HK-2 (cell line): Measurements from ENCODE around the gene DAGLB.
"Not testable (repeated sequence)": the region's sequence is repeated elsewhere in the genome, so short reads cannot be mapped to it uniquely, and the experiment has no call there.

Experiments used
- DNase-seq: peaks from one replicate; pipeline ENCODE4 v3.0.0-alpha.2; 2018; ENCODE audit not compliant: unreplicated experiment

DAGLB gene

DNA sequence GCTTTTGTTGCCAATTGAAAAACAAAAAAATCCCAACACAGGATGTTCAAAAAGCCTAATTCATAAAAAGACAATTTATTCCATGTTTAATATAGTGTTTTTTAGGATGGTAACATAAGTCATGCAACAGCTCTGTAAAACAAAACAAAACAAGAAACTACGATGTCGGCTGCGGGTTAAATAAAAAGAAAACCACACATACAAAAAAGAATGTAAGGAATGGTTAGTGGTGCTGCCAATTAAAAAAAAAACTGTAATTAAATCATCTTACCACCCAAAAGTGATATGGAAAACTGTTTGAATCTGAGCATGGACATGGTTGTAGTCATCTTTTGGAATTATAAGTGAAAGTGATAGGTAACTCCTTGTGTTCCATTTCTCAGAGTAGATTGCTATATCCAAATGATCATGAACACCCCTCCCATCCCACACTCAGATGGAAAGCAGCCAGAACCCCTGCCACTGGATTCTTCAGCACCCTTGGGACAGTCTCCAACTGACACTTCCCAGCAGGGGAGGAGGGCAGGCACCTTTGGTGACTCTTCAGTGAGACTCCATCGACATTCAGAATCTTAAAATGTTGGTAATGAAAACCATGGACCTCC is 14.3 kb upstream of the DAGLB start:
- no peak for DNase-seq

DNA sequence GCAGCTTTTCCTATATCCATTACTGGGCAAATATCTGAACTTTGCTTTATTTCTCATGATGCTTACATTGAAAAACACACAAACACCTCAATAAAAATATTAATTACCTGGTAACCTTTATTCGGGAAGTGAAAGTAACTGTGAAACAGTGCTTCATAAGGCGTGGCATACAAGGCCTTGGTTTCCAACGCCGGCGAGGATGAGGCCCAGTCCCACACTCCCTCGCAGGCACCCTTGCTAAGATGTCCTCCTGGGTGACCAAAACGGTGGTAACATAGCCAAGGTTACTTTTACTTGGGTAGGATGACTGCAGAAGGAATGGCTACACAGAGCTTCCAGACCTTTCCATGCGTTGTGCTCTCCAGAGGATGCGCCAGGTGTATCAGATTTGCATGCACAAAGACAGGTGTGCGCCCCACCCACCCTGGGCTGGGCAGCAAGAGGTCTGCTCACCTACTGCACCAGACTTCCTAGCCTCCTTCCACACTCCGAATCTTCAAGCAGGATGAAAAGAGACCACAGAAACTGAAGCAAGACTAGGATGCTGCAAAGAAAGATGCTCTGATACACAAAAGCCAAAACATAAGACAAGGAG is 13.3 kb upstream of the DAGLB start:
- no peak for DNase-seq

DNA sequence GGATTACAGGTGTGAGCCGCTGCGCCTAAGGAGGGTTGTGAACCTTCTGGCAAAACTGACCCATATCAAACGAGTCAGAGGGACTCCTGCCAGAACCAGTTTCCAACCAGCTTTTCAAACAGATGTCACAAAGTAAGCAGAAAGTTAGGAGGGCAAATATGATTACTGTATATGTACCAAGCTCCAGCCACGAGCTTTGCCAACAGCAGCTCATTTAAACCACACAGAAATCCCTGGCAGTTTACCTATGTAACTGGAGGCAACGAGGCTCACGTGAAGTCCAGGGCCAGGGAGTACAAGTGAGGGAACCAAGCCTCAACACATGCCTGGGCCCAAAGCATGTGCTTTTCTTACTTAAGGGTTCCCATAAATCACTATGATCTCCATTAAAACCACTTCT is 12.5 kb upstream of the DAGLB start:
- no peak for DNase-seq

DNA sequence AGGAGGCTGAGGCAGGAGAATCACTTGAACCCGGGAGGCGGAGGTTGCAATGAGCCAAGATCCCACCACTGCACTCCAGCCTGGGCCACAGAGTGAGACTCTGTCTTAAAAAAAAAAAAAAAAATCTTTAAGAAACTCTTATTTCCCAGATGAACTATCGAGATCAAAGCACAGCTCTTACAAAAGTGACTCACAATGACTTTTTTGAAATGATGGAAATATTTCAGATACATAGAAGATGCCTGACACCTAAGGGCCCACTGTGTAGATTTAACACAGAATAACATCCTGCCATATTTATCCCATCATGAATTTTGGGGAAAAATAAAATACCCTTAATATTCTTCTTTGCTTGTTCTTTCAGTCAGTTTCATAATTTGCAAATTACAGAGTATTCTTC is 10.9 kb upstream of the DAGLB start:
- DNase-seq: not testable (repeated sequence)

DNA sequence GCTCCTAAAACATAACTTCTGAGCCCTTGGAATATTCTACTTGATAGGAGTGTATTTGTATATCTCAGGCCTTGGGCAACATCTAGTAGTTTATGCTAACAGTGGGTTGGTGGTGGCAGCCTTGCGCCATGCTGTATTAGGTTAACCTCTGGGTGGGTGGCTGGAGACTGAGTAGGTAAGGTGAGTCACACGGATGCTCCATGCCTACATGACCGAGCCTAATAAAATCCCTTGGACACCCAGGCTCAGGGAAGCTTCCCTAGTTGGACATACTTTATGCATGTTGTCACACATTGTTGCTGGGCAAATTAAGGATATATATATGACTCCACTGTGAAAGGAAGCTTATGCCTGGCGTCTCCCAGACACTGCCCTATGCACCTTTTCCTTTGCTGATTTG is 6.0 kb upstream of the DAGLB start:
- DNase-seq: peak; percentile 60

DNA sequence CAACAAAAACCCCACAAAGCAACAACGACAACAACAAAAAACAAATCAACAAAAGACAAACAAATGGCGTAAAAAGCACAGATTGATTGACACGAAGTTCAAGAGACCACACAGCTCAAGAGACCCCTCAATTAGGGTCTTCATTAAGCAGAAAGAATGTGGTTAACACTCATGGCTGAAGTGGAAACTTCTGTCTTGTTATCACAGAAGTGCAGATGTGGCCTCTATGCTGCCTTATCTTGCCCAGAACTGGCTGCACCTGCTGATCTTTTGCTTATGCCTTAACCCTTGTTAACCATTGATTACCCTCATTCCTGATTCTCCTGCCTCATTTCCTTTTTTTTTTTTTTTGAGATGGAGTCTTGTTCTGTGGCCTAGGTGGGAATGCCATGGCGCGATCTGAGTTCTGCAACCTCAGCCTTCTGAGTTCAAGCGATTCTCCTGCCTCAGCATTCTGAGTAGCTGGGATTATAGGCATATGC is 3.5 kb upstream of the DAGLB start:
- DNase-seq: no peak

DNA sequence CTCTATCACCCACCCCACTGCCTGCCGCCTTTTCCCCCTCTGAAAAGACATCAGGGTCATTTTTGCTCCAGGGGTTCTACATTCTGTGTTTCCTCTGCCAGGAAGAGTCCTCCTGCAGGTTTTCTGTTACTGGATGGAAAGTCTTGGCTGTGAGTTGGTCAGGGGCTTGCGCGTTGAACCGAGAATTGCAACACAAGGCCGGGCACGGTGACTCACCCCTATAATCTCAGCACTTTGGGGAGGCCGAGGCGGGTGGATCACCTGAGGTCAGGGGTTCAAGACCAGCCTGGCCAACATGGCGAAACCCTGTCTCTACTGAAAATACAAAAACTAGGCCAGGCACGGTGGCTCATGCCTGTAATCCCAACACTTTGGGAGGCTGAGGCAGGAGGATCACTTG is 2.8 kb upstream of the DAGLB start:
- not testable (repeated sequence) for DNase-seq

DNA sequence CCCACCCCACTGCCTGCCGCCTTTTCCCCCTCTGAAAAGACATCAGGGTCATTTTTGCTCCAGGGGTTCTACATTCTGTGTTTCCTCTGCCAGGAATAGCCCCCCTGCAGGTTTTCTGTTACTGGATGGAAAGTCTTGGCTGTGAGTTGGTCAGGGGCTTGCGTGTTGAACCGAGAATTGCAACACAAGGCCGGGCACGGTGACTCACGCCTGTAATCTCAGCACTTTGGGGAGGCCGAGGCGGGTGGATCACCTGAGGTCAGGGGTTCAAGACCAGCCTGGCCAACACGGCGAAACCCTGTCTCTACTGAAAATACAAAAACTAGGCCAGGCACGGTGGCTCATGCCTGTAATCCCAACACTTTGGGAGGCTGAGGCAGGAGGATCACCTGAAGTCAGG is 2.1 kb upstream of the DAGLB start:
- DNase-seq: not testable (repeated sequence)

DNA sequence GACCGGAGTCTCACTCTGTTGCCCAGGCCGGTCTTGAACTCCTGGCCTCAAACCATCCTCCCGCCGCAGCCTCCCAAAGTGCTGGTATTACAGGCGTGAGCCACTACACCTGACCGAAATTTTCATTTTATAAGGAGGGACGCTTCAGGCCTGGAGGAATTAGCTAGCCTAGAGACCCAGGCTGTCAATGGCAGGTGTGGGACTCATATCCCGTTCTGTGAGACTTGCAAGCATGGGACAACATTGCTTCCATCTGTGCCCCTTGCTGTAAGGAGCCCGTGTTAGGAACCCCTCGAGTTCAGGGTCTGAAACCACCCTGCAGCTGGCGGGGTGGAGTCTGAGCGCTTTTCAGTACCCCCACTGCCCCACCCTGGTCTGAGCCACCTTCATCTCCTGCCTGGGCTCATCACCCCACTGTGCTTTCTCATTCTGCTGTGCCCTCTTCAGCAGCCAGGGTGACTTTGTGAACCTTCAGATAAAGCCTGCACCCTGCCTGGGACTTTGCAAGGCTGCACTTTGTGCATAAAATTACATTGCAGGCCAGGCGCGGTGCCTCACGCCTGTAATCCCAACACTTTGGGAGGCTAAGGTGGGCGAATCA is 1.3 kb upstream of the DAGLB start:
- no peak for DNase-seq

DNA sequence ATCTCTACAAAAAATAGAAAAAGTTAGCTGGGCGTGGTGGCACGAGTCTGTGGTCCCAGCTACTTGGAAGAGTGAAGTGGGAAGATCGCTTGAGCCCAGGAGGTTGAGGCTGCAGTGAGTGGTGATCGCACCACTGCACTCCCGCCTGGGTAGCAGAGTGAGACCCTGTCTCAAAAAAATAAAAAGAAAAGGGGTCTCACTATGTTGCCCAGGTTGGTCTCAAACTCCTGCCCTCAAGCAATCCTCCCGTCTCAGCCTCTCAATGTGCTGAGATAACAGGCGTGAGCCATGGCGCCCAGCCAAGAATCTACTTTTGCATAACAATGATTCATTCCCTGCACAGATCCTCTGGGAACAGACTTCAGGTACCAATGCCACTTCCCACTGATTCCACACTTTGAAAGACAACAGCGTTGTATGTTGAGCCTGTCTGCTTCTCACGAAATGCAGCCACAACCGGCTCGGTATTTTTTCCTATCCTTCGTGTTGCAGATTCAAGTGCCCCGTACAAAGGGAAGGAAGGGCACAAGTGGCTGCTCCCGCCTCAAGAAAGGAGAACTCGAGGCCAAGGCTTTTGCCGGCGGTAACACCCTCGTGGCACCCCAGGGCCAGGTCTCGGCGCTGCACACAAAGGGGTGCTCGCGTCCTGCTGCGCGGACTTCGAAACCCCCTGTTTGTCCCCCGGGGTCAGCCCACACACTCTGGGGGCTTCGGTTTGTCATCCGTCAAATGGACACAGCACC is 745 bp downstream of the DAGLB start:
- DNase-seq: peak; percentile 85

DNA sequence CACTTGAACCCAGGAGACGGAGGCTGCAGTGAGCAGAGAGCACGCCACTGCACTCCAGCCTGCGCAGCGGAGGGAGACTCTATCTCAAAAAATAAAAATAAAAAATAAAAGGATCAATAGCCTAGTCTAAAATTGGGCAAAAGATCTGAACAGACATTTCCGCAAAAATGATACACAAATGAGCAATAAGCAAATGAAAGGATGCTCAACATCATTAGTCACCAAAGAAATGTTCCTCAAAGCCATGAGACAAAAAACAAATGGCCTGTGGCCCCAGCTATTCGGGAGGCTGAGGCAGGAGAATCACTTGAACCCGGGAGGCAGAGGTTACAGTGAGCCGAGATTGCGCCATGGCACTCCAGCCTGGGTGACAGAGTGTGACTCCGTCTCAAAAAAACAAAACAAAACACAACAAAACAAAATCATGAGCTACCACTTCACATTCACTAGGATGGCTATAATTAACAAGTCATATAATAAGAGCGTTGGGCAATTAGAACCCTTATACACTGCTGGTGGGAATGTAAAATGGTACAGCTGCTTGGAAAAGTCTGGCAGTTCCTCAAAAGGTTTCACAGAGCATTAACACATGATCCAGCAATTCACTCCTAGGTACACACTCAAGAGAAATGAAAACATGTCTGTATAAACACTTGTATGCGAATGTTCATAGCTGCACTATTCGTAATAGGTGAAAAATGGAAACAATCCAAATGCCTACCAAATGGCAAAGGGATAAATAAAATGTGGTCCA is 3.1 kb downstream of the DAGLB start:
- no peak for DNase-seq

DNA sequence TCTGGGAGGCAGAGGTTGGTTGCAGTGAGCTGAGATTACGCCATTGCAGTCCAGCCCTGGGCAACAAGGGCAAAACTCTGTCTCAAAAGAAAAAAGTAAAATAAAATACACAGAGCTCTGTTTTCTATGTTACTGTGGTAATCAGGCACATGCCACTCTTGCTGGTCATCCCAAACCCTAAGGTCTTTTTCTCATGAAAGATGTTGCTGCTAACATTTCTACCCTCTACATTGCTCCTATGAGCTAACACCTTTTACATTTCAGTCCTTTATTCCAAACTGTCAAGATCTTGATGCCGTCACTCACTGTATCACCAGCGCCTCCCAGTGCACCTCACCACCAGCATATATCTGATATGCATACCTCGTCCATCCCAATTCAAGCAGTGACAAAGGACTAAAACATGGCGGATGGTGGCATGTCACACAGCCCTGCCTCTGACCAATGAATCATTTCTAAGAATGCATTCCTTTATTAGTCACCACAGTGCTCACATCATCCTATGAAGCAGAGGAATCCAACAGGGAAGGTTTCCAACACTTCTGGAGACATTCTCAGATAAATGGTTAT is 4.3 kb downstream of the DAGLB start:
- peak; percentile 73 for DNase-seq

DNA sequence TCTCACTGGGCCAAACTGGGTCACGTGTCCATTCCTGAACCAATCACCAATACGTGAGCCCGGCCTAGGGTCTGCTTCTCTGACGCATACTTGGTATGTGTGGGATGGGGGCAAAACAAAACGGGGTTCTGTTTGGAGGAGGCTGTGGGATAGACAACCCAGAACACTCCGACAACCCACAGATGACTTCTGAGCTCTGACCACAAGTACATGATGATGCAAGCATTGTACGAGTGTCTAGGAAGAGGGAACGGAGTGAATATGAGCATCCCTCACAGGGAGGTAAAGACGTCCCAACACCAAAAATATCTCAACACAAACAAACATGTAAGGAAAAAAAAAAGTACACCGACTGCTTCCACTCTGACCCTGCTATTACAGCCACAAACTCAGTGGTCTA is 5.6 kb downstream of the DAGLB start:
- DNase-seq: no peak

DNA sequence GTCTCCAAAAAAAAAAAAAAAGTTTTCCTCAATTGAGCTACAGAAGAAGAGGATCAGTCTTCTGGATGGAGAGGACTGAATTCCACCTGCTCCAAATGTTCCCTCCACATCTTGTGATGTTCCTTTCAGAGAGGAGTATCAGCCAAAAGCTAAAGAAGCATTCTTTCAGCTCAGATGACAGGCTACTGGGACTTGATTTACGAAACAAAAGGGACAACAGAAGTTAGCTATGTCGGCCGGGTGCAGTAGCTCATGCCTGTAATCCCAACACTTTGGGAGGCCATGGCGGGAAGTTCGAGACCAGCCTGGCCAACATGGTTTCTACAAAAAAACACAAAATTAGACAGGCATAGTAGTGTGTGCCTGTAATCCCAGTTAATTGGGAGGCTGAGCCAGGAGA is 7.4 kb downstream of the DAGLB start:
- no peak for DNase-seq

DNA sequence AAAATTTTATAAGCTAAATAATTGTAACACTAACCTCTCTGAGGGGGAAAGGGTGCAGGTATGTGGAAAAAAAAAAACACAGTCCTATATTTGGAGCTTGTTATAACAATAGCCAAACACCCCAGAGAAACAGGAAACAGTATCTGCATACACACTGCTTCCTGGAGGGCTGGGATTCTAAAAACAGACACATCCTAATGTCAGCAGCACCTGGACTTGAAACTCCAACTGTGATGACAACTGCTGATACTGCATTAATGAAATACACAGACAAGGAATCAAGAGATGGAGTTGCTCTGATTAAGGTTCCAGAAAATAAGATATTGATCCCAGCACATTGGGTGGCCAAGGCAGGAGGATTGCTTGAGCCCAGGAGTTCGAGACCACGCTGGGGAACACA is 9.3 kb downstream of the DAGLB start:
- DNase-seq: no peak

DNA sequence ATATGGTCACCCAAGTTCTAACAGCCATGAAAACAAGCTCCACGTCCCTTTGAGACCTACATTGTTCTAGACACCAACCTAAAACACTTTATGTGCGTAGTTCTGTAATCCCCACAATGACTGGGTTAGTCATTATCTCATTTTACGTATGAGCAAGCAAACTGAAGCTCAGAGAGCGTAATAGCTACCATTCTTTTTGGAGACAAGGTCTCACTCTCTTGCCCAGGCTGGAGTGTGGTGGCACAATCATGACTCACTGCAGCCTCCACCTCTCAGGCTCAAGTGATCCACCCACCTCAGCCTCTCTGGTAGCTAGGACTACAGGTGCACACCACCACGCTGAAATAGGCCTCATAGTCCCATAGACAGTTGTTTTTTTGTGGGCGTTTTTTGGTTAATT is 10.5 kb downstream of the DAGLB start:
- no peak for DNase-seq

DNA sequence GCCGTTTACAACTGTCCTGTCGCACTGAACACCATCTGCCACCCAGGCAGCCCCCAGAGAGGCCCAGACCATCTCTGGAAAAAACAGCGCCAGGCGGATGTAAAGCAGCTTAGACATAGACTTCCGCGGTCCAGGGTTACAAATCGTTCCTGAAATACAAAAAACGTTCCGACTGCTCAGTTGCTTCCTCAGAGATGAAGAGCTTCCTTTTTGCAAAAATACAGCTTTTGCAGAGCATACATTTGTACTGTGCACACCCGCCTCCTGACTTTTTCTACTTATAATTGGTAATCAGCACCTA is 11.4 kb downstream of the DAGLB start:
- no peak for DNase-seq

DNA sequence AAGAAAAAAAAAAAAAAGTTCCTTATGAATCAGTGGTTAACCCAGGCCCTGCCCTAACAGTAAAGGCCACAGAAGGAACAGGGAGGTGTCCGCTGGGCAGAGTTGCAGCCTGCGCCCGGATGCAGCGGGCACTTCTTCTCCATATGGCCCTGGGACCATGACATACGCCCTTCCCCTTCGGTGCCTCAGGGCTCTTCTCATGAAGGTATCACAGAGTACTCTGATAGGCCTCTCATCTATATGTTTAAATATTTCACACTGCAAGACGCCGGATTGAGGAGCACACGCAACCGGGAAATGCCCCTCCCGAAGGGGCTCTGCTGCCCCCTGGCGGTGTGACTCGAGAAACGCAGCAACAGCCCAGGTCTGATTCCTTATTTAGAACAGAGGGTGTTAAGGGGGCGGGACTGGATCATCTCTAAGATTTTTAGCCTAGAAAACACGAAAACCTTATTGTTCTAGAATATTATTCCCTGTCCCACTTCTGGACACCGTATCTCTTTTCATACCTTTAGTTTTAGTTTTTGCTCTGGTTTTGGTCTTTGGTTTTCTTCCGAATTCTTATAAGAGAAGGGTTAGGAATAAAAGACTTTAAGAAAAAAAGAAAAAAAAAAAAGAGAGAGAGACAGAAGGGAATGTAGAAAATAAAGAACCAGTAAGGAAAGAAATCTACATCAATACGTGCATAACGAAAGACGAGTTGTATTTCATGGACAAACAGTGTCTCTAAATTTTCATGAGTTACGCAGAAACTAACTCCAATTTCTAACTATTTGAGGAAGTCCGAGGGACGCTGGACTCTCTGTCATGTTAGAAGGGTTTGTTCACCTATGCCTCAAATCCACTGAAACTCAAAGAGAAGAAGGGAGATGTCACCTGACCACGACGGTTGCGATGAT is 12.0 kb downstream of the DAGLB start:
- DNase-seq: peak; percentile 85

DNA sequence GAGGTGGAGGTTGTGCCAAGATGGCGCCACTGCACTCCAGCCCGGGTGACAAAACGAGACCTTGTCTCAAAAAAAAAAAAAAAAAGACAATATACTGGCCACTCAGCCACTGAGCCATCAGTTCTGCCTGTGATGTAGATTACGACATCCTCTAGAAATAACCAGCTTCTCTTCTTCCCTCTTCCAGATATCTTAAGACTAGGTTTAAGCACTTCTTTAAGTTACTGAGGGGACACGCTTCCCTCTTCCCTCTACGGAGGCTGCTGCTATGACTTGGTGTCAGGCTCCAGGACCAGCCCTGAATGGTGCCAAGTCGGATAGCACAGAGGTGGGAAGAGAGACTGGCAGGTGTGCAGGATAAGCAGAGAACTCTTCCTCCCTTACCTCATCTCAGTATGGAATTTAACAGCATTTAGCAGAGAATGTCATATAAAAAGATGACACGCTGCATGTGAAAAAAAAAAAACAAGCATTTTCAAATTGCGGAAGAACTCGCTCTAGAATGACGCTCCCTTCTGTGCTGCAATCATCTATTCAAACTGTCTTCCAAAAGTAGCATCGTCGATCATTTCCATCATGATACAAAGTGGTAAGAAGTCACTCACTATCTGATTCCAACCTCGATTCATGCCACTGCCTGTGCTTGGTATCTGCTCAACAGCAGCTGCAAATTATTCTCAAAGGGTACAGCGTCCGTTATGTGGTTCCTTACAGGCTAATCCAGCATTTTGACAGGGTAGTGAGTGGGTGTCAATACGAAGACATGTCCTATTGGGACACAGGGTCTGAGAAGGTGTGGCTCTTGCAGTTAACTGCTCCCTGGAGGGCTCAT is 13.8 kb downstream of the DAGLB start:
- no peak for DNase-seq

DNA sequence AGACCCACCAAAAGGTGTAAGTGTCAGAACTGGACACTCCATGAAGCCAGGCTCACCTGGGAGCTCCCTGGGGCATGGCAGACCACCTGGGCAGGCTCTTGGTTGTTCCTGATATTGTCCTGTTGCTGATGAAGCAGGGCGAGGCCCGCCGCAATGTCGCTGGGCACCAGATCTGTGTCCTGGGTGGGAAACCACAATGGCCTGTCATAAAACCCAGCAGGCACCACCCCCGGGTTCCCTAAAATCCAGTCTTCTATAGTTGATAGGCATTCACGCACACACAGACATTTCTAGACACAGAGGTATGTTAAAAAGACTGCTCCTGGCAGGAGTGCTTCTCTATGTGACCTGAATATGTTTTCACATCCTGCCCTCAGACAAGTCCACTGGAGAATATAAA is 15.0 kb downstream of the DAGLB start:
- DNase-seq: no peak
